AG08396 (cell line): ENCODE data around the gene CNGB1.

Experiments
- DNase-seq: peaks from one replicate; pipeline ENCODE4 v3.0.0; 2012; ENCODE audit warnings: low spot score, mixed read lengths

The CNGB1 gene

DNA sequence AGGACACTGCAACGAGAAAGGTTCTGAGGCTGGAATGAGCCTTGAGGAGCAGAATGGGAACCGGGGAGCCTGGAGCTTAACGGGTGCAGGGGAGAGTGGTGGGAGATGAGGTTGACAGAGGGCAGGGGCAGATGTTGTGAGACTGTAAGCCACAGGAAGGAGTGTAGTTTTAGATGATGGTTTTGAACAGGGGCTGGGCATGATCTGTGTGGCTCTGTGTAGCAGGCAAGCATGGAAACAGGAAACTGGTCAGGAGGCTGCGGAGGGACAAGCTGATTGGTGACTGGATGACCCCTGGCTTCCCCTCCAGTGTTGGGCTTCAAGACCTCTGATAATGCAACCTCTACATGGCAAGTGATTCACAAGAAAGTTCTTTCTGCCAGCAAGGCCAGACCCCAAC, 1.4 kb upstream of the CNGB1 start:
- DNase-seq = no peak

DNA sequence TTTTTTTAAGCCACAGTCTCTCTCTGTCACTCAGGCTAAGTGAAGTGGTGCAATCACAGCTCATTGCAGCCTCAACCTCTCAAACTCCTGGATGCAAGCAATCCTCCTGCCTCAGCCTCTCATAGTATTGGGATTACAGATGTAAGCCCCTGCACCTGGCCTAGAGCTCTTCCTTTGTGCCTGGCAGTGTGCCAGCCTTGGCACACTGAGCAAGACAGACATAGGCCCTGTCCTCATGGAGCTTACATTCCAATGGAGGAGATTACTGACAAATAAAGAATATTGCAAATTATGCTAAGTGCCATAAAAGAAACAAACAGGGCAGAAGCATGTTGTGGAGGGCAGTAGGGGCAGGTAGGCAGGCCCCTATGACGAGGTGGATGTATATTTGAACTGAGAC, 920 bp upstream of the CNGB1 start:
- no peak for DNase-seq

DNA sequence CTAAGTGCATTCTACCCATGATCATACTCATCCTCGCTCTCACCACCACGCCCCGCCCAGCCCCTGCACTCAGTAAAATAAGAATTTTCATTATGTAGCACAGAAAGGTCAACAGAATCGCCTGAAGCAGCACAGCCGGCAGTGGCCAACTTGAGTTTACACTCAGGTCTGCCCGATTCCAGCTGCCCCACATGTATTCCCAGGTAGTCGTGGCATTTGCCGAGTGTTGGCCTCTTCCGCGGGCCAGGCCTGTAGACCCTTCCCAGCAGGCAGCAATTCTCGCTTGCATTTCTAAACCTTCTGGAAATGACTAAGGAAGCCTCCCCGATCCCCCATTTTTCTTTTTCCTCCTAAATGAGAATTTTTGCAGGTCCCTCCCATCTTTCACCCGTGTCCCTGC, 609 bp downstream of the CNGB1 start:
- DNase-seq = no peak

DNA sequence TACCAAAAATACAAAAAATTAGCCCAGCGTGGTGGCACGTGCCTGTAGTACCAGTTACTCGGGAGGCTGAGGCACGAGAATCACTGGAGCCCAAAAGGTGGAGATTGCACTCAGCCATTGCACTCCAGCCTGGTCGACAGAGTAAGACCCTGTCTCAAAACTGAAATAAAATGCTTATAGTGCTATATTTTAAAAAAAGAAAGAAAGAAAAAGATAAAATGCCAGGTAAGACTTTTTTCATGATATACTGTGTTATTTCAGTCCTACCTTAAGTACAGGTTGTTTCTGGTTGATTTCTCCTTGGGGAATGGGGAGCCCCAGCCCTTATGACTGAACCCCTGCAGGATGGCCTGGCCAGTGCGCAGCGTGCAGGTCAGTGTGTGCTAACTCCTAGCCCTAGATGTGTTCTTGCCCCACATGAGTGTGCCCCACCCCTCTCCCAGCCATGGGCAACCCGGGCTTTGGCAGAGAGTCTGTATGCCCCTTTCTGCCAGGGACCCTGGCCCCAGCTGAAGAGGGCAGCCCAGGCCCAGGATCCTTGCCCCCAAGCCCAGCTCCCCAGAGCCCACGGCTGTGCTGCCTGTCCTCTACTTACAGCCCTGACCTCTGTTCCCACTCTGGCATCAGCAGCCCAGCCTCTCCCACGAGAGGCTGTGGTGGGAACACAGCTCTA, 1.3 kb downstream of the CNGB1 start:
- DNase-seq = no peak

DNA sequence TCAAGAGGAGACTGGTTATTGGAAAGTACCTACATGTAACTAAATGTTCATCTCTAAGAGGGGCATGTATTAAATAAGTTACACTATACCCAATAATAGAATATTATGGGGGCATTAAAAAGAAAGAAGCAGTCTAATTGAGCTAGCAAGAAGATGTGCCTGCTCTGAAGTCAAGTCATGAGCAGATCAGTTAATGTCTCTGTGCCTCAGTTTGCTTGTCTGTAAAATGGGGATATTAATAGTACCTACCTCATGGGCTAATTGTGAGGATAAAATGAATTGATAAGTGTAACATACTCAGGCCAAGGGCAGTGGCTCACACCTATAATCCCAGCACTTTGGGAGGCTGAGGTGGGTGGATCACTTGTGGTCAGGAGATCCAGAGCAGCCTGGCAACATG, 3.0 kb downstream of the CNGB1 start:
- DNase-seq = no peak

DNA sequence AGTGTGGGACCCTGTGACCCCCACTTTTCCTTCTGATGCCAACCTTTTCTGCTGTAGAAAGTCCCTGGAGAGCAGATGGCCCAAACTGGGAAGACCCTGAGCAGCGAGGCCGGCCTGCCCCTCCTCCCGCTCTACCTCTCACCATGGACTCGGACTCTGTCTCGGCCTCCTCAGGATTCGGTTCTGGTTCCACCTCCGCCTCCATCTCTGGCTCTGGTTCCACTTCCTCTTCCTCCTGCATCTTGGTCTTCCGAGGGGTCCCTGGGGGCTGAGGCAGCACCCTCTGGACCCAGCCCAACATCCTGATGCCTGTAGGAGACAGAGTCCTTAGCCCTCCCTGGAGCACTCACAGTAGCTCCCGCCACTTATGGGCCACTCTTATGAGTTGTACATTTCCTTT, 3.9 kb downstream of the CNGB1 start:
- no peak for DNase-seq

DNA sequence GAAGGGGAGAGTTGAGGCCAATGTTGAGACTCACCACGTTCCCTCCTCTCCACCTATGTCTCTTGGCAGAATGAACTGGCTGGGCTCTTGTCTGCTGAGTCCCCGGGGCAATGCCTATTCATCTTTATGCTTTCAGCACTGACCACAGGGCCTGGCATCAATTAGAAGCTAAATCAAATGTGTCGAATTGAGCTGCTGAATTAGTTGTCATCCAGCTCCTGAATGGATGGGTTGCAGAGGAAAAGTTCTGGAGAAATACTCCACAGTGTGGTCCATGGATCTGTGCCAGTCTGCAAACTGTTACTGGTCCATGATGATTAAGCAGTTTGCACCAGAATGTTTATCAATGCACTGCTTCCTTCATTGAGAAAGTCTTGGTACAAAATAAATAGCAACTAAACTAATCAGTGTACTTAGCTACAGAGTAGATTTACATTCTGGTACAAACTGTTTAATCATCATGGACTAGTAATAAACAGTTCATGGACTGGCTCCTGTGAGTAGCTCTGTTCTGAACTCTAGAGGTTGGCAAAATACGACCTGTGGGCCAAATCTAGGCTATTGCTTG, 4.6 kb downstream of the CNGB1 start:
- DNase-seq = no peak

DNA sequence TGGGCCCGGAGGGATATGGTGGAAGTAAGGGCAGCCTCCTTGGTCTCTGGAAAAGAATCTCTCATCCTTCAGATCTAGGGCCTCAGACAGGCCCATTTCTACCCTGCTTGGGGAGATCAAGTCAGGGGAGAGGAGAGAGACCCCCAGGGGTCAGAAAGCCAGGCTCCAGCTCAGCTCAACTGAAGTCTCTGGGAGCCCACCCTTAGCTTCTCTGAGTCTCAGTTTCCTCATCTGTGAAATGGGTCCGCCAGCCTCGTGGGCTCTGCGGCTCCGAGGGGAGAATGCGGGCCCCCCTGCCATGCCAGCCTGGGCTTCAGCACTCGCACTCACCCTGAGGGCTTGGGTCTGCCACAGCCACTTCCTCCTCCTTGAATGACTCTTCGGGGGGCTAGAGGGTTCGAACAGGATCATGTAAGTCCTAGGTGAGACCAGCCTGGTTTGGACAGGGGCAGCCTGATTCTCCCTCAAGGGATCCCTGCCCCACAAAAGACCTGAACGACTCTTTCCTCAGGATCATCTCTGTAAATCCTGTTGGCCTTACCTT, 6.7 kb downstream of the CNGB1 start:
- DNase-seq = no peak

DNA sequence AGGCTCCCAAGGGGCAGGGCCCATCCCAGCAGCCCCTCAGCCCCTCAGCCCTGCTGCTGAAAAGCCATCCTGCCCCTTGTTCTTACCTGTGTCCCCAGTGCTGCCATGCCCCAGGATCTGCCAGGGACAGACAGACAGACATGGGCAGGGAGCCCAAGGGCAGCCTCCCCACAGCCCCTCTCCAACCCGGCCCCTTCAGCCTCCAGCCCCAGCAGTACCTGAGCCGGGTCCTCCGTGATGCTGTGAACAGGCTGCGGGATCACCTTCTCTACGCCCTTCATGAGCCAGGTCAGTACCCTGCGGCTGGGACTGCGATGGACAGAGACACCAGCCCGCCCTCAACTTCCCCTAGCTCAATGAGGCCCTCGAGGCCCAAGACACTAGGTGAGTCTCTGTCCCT, 8.2 kb downstream of the CNGB1 start:
- DNase-seq = no peak

DNA sequence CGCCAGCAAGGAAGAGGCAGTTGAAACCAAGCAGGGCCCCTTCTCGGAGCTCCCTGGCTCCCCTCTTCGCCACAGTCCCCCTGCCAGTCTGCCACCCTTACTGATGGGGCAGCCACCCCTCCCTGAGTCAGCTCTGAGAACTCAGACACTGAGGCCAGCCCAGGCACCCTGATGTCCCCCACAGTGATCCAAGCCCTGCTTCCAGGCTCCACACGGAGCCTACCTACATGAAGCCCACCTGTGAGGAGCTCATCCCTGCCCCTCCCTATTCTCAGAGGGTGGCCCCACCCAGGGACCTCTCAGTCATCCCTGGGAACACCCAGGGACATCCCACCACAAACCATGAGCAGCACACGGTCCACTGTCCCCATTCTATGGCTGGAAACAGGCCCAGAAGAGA, 8.9 kb downstream of the CNGB1 start:
- no peak for DNase-seq

DNA sequence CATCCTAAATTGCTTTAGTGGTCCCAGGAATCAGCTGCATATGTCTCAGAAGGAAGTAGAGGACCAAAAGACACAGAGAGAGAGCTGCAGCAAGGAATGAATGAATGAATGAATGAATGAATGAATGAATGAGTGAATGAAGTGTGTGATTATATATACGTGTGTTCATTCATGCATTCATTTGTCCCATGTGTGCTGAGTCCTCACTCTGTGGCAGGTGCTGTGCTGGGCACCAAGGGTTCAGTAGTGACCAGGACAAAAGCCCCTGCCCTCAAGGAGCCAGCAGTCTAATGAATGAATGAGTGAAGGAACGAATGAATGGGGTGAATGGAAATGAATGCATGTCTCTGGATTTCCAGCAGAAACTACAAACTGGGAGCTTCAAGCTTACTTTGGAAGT, 9.4 kb downstream of the CNGB1 start:
- no peak for DNase-seq

DNA sequence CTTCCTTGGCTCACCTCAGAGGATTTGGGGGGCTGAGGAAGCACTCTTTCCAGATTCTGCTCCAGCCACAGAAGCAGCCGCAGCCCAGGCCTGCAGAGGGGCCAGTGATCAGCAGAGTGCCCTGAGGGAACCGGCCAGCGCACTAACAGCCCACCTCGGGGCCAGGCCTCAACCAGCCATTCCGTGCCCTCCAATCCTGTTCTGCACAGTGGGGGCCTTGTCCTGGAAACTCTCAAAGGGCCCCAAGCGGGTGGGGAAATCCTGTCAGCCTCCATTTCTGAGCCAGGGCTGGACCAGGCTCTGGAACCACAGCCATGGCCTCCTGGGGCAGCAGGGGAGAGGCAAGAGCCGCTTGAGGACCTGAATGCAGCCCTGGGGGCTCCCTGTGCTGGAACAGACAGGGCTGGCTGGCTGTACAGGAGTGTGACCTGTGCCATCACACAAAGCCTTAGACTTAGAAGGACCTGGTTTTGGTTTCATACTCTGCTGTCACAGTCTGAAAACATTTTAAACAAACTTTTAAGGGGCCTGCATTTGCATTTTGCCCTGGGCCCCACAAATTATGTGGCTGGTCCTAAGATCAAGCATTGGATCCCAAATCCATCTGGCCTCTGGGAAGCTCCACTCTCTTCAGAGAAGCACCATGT, 10.0 kb downstream of the CNGB1 start:
- no peak for DNase-seq

DNA sequence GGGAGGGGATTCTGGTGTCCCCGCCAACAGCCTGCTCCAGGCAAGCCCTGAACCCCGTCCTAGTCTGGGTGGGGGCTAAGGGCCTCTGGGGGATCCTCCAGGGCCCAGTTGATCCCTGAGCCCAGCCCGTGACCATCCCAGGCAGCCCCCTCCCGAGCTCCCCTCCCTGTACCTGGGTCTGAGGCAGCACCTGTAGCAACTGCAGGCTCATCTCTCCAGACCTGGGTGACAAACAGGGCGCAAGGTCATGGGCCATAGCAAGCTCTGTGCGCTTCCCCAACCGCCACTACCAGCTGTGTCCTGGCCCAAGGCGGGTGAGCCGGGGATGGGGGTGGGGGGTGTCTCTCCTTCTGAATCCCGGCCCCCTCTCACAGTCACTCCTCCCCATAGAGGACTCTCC, 10.6 kb downstream of the CNGB1 start:
- DNase-seq = no peak

DNA sequence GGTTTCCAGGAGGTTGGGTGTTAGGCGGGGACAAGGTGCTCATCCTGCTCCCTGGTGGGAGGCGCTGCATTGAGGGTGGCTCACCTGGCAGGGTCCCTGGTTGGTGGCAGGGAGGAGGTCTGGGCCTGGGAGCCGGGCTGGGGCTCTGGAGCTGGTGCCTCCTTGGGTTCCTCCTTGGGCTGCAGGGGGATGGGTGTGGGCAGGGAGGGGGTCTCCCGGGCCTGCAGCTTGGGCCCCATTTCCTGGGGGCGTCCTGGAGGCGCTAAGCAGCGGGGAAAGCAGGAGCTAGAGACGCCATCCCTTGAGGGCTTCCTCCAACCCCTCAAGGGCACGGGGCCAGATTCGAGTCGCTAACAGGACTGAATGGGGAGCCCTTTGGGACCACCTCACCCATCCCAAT, 11.1 kb downstream of the CNGB1 start:
- no peak for DNase-seq

DNA sequence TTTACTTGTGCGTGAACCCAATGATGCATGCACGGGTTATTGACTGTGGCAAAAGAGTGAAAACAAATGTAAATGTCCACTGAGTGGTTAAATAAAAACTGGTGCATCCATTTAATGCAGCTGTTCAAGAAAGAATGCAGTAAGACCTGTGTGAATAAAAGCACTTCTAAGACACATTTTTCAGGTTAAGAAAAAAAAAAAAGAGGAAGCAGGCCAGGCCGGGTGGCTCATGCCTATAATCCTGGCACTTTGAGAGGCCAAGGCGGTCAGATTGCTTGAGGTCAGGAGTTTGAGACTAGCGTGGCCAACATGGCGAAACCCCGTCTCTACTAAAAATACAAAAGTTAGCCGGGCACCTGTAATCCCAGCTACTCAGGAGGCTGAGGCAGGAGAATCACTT, 11.8 kb downstream of the CNGB1 start:
- no peak for DNase-seq

DNA sequence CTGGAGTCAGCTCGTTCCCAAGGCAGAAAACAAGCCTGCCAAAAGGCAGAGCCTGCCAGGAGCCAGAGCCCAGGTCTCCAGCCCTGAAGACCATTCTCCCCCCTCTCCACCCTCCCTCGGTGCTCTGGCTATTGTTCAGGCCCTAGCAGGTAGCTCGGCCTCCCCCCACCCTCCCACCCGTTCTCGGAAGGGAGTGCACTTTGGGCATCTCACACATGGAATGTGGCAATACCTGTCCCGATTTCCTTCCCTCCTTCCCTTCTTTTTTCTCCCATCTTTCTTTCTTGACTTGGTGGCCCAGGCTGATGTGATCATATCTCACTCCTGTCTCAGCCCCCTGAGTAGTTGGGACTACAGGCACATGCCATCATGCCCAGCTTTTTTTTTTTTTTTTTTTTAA, 12.4 kb downstream of the CNGB1 start:
- no peak for DNase-seq

DNA sequence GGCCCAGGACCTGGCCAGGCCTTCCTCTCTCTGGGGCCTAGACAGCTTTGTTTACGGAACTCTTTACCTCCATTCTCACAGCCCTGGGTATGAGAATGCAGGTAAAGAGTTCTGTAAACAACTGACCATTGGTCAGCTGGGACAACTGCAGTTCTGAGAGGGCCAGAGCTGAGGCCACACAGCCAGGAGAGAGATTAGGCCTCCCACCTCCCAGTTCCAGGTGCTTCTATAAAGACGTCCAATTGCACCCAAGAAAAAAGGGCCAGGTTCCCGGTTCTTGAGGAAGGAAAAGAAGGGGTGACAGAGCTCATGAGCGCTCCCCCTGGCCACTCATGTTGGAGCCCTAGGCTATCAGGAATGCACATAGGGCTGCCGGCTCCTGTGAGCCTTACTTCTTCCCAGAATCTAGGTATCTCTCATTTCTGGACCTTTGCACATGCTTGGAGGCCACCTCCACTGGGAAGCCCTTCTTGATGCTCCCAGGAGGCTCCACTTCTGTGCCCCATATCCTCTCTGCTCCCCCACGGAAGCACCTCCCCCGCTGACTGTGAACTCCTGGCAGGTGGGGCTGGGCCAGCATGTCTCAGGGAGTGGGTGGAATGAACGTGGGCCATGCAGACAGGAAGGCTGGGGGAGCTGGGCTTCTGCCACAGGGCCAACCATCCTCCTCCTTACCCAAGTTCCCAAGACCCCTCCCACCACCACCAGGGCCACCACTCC, 13.1 kb downstream of the CNGB1 start:
- no peak for DNase-seq

DNA sequence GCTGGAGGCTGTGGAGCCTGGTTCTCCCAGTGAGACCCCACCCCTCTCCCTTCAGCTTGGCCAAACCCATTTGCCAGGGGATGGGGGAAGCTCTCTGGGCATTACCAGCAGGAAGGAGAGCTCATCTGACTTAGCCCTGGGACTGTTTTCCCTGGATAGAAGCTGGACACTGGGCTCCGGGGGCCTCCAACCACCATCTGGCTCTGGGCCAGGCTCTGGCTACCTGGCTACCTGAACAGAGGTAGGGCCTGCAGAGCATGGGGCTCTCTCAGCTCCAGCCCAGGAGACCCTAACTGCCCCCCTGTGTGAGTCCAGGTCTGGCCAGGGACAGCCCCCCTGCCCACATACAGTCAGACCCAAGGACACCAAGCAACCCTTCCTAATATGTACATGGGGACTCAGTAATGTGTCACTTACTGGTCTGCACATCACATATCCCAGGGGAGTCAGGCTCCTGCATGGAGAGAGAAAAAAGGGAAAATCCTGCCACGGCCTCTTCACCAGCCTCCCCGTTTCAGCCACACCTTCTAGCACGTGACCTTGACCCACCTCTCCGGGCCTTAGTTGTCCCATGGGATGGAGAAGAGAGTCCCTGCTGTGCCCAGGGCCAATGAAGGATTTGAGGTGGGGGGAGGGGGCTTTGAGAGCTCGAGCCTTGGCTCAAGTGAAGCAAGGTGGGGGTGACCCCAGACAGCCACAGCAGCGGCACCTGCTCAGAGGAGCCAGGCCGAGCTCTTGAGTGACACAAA, 13.8 kb downstream of the CNGB1 start:
- DNase-seq = no peak

DNA sequence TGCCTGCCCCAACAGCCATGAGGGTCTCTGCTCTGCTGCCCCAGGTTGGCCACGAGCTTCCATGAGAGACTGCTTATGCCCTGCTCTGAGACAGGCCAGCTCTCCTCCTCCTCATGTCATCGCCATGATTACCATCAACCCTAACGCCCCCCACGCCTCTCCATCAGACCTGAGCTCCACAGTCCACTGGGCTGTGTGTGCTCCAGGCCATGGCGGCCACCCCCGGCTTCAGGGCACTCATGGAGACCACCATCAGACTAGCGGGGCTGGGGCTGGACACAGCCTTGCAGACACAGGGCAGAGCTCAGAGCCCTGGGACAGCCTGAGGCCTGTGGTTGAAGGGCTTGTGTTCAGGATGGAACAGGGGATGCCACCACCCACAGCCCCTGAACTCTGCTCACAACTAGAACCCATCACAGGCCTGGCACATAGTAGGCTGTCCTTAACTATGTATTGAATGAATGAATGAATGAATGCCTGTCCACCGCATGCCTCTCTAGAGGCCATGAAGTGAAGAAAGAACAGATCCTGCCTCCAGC, 14.6 kb downstream of the CNGB1 start:
- DNase-seq = no peak

DNA sequence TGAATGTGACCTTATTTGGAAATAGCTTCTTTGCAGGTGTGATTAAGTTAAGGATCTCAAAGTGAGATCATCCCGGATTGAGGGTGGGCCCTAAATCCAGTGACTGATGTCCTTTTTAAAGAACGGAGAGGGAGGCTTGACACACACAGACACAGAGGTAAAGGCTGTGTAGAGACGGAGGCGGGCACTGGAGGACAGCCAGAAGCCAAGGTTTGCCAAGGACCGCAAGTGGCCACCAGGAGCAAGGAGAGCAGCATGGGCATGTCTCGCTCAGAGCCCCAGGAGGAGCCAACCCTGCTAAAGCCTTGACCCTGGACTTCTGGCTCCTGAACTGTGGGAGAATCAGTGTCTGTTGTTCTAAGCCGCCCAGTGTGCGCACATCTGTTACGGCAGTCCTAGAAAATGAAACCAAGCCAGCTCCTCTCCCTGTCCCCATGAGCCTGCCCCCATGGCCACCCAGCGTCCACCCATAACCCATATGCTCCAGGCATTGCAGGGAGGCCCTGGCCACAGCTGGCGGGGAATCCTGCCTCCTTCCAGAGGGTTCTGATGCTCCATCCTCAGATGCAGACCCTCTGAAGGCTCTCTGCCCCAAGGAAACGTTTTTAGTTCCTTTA, 15.2 kb downstream of the CNGB1 start:
- DNase-seq = no peak

DNA sequence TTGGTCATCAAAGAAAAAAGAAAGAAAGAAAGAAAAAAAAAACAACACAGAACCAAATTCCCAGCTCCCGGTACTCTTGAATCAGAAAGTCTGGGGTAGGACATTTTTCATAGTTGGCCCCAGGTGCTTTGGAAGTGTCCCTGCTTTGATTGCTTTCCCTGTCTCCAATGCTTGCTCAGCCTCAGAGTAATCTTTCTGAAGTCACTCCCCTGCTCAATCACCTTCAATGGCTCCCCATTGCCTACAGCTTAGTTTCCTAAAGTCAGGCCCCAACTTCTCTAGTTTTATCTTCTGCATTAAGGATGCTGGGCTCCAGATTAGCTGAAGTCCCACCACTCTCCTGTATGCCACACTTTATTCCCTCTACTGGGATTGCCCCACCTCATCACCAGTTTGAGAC, 17.1 kb downstream of the CNGB1 start:
- no peak for DNase-seq

DNA sequence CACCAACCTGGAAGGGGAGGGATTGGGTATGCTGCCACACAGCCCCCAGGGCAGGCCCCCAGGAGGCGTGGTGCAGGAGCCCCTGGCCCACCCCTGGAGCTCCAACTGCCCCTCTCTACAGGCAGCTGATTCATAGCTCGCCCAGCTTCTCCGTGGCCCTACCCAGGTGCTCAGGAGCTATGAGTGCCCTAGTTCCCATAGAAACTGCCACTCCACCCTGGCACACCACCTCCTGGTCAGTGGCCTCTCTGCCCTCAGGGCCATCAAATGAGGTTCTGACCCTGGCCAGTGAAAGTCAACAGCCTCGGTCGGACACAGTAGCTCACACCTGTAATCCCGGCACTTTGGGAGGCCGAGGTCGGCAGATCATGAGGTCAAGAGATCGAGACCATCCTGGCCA, 18.0 kb downstream of the CNGB1 start:
- DNase-seq = no peak
